SK-N-SH (cell line): ENCODE measurements around the gene MYB. TPM values are rescaled to one million over a fixed set of nuclear protein-coding genes. Genes with fewer than 3 reads are reported as not detected.

Experiments
- CTCF ChIA-PET: fragments of 300-600, 350-600 bp; formaldehyde crosslinking; extraction: SDS; loops from one replicate; lab custom pipeline; 2021; lab: Yijun Ruan, JAX
- POLR2A ChIA-PET: fragments of 350-600 bp; sonication (Branson Sonifier 250); formaldehyde crosslinking; extraction: SDS; loops from one replicate; lab custom pipeline; 2020; ENCODE audit warnings: antibody characterized with exemption, inconsistent platforms; lab: Yijun Ruan, JAX
- DNase-seq: peaks from one replicate; pipeline ENCODE4 v3.0.0; 2012
- H2AFZ ChIP-seq: fragments of 200-600 bp; sonication (generic); 2 replicates; pipeline ENCODE4 v1.8.1; 2016; ENCODE audit warnings: antibody characterized with exemption, mild to moderate bottlenecking, low read depth
- H3F3A ChIP-seq: fragments of 200-600 bp; sonication (generic); replicated peaks from 2 replicates; pipeline ENCODE3; 2016; ENCODE audit warnings: antibody characterized with exemption, mild to moderate bottlenecking; ENCODE audit not compliant: insufficient read depth
- H3K27ac ChIP-seq, 2 experiments: fragments of 200-500 bp in 1 of 2; fragments of 200-600 bp in 1 of 2; sonication (Bioruptor generic) in 1 of 2; sonication (generic), shearing (Covaris generic) in 1 of 2; 2 replicates each; pipeline versions ENCODE4 v1.5.1 to v1.6.1; 2014 to 2016; ENCODE audit warnings: low read depth in 2 of 2, inconsistent platforms in 1 of 2, low read length in 1 of 2, mild to moderate bottlenecking in 1 of 2, mixed read lengths in 1 of 2
- H3K27me3 ChIP-seq: fragments of 200-600 bp; sonication (generic), shearing (Covaris generic); 2 replicates; pipeline ENCODE4 v1.6.1; 2016; ENCODE audit warnings: mixed run types; ENCODE audit not compliant: insufficient read depth
- H3K36me3 ChIP-seq, 2 experiments: fragments of 200-500 bp in 1 of 2; fragments of 200-600 bp in 1 of 2; sonication (Bioruptor generic) in 1 of 2; sonication (generic) in 1 of 2; replicated peaks in 1 of 2; 2 replicates each; pipeline versions ENCODE3 to v1.5.1; 2014 to 2016; ENCODE audit warnings: low read length in 1 of 2, mild to moderate bottlenecking in 1 of 2; ENCODE audit not compliant: insufficient read depth in 2 of 2, control insufficient read depth in 1 of 2
- H3K4me1 ChIP-seq, 2 experiments: fragments of 200-500 bp in 1 of 2; fragments of 200-600 bp in 1 of 2; sonication (Bioruptor generic) in 1 of 2; sonication (generic), shearing (Covaris generic) in 1 of 2; 2 replicates each; pipeline versions ENCODE4 v1.5.1 to v1.6.1; 2014 to 2016; ENCODE audit warnings: low read depth in 1 of 2, low read length in 1 of 2, mixed run types in 1 of 2; ENCODE audit not compliant: insufficient read depth in 2 of 2, control insufficient read depth in 1 of 2
- H3K4me2 ChIP-seq: fragments of 200-600 bp; sonication (generic), shearing (Covaris generic); 2 replicates; pipeline ENCODE4 v1.6.1; 2017; ENCODE audit warnings: mixed run types
- H3K4me3 ChIP-seq, 2 experiments: fragments of 200-500 bp in 1 of 2; fragments of 200-600 bp in 1 of 2; sonication (Bioruptor generic) in 1 of 2; sonication (generic), shearing (Covaris generic) in 1 of 2; 2 replicates each; pipeline versions ENCODE4 v1.5.1 to v1.8.1; 2014 to 2016; ENCODE audit warnings: low read depth in 2 of 2, inconsistent platforms in 1 of 2, low read length in 1 of 2, mild to moderate bottlenecking in 1 of 2, mixed read lengths in 1 of 2, moderate library complexity in 1 of 2
- H3K79me2 ChIP-seq: fragments of 200-600 bp; sonication (generic); 2 replicates; pipeline ENCODE4 v1.8.1; 2017; ENCODE audit warnings: mild to moderate bottlenecking; ENCODE audit not compliant: insufficient read depth
- H3K9ac ChIP-seq: fragments of 200-600 bp; sonication (generic); 2 replicates; pipeline ENCODE4 v1.6.1; 2017; ENCODE audit warnings: mixed run types
- H3K9me2 ChIP-seq: fragments of 200-600 bp; sonication (generic); 2 replicates; pipeline ENCODE4 v1.6.1; 2017; ENCODE audit warnings: mixed run types
- H3K9me3 ChIP-seq: fragments of 200-600 bp; sonication (generic); 2 replicates; pipeline ENCODE4 v1.6.1; 2017; ENCODE audit warnings: mixed run types, mild to moderate bottlenecking, moderate library complexity
- H4K20me1 ChIP-seq: fragments of 200-600 bp; sonication (generic); 2 replicates; pipeline ENCODE4 v1.6.1; 2017; ENCODE audit warnings: mild to moderate bottlenecking, mixed run types; ENCODE audit not compliant: insufficient read depth
- CTCF ChIP-seq: fragments of 200-600 bp; sonication (generic); IDR thresholded peaks from 2 replicates; pipeline ENCODE4 v1.6.1; 2017; ENCODE audit warnings: antibody characterized with exemption, mild to moderate bottlenecking, moderate library complexity
- JUND ChIP-seq: IDR thresholded peaks from 2 replicates; pipeline ENCODE4 v1.4.0; 2012
- NFIC ChIP-seq: IDR thresholded peaks from 2 replicates; pipeline ENCODE4 v1.4.0; 2012; ENCODE audit warnings: borderline replicate concordance
- RAD21 ChIP-seq: IDR thresholded peaks from 2 replicates; pipeline ENCODE4 v1.6.1; 2012; ENCODE audit warnings: mild to moderate bottlenecking, low read length
- RXRA ChIP-seq: IDR thresholded peaks from 2 replicates; pipeline ENCODE4 v1.4.0; 2012; ENCODE audit warnings: low read depth, mild to moderate bottlenecking, borderline replicate concordance
- SMC3 ChIP-seq: IDR thresholded peaks from 2 replicates; pipeline ENCODE4 v1.6.1; 2012; ENCODE audit warnings: low read depth, low read length, improper control_type of control experiment
- USF2 ChIP-seq: fragments of 150-350 bp; IDR thresholded peaks from 2 replicates; pipeline ENCODE4 v1.6.1; 2017; ENCODE audit warnings: antibody characterized with exemption, low read length, low read depth, borderline replicate concordance
- WGBS: methylation state at CpG from one replicate; pipeline ENCODE4 v1.1.6; 2017; ENCODE audit warnings: low lambda C conversion rate; 5-methylcytosine and 5-hydroxymethylcytosine counted together
- polyA plus RNA-seq, 3 experiments: library from polyadenylated mRNA; depleted of rRNA; stranded (reverse); fragments of >200 nt; gene quantifications; 2 replicates each; pipeline ENCODE4 v1.2.3, GENCODE V29; 2012

MYB gene
- polyA plus RNA-seq, 1 of the 3 experiments (the other 2 are of a cell fraction) = 0.85 TPM

GRCh38 chr6:135145063-135145800, 35.9 kb upstream of the MYB start:
- Histone ChIP-seq H3K4me2 (no peak overlapping the region), H3K9me2 (no peaks in the 10 kb centered on the region), H3F3A (no peaks in the 10 kb centered on the region), H2AFZ (no peak overlapping the region; the same call in 1 of the 2 replicates), H3K79me2 (no peaks in the 10 kb centered on the region), H4K20me1 (no peaks in the 10 kb centered on the region), H3K4me3 (no peak overlapping the region; a peak in 1 of 4 replicates), H3K36me3 (no peaks in the 10 kb centered on the region), H3K27ac (no peak overlapping the region), H3K9me3 (no peaks in the 10 kb centered on the region), H3K4me1 (peaks cover 0 to 12% of the 10 kb centered on the region in 2 experiments; a peak in 1 of 4 replicates), H3K27me3 (no peaks in the 10 kb centered on the region), H3K9ac (no peak overlapping the region)
- peak; percentile 25 for DNase-seq
- WGBS = 94% methylated on average over 2 of the region's 2 CpGs
- CTCF ChIA-PET = interaction anchor here (0.7 to 2.9 kb wide), 20 partner anchors 9 to 526 kb away, joined by 3 to 36 read pairs (median 4); no protein-coding TSS in a partner anchor
- POLR2A ChIA-PET = no interaction called here
- TF ChIP-seq SMC3 (peak; percentile 68), USF2 (no peak), RAD21 (peak; percentile 82), CTCF (peak; percentile 74), NFIC (no peak)

GRCh38 chr6:135146162-135146934, 34.8 kb upstream of the MYB start:
- H3K4me2 ChIP-seq = no peak overlapping the region
- peak overlapping the region; percentile 5; the same call in 1 of the 2 replicates for H2AFZ ChIP-seq
- whole genome bisulfite sequencing = 93% methylated on average over 7 of the region's 7 CpGs

More at GRCh38 chr6:135146162-135146934, 34.8 kb upstream of the MYB start:
- ChIA-PET POLR2A (no interaction called here), CTCF (interaction anchor here (0.6 to 1.4 kb wide), 5 partner anchors 21 to 277 kb away, joined by 3 to 10 read pairs (median 3); no protein-coding TSS in a partner anchor)
- Histone ChIP-seq H3K79me2 (no peaks in the 10 kb centered on the region), H3K4me1 (peaks cover 0 to 12% of the 10 kb centered on the region in 2 experiments; a peak in 1 of 4 replicates), H3K9me2 (no peaks in the 10 kb centered on the region), H3K4me3 (no peak overlapping the region), H3K27ac (no peak overlapping the region), H3K27me3 (no peaks in the 10 kb centered on the region), H3K9me3 (no peaks in the 10 kb centered on the region), H3K36me3 (no peaks in the 10 kb centered on the region), H3K9ac (no peak overlapping the region), H3F3A (no peaks in the 10 kb centered on the region), H4K20me1 (no peaks in the 10 kb centered on the region)
- no peak for DNase-seq
- TF ChIP-seq RXRA (peak; percentile 20; the same call in 1 of the 2 replicates), JUND (no peak)
